ENCODE measurements around the gene ZNF546.

The ZNF546 gene

GRCh38 chr19:40059624-40060023 lies 62.8 kb downstream of the ZNF546 start:
- TF ChIP-seq CTCF (IDR thresholded peaks at IDR 0.05; ENCODE audit: insufficient read depth, low read length, poor library complexity, severe bottlenecking) (no peak), EZH2phosphoT487 (conservative IDR thresholded peaks at IDR 0.05; ENCODE audit: low read length) (no peak)
- no peaks in the 10 kb centered on the region for H3K27me3 ChIP-seq (ENCODE audit: low read length)
- H3K9me3 ChIP-seq (ENCODE audit: insufficient read depth, low read length), result peaks cover 11% of the 10 kb centered on the region; the same call in 1 of the 2 replicates
- no peaks in the 10 kb centered on the region for H3K9me2 ChIP-seq (replicated peaks; ENCODE audit: insufficient read depth, low read length)
- H2AFZ ChIP-seq (ENCODE audit: low read depth, low read length, severe bottlenecking), result no peak overlapping the region
- H3K4me2 ChIP-seq (ENCODE audit: low read depth, low read length, poor library complexity, severe bottlenecking), result no peak overlapping the region
- peaks cover 16% of the 10 kb centered on the region for H3K79me2 ChIP-seq (ENCODE audit: insufficient read depth, low read length)
- H3K36me3 ChIP-seq (ENCODE audit: low read length), result peaks cover 11% of the 10 kb centered on the region
- H3K4me3 ChIP-seq (ENCODE audit: insufficient read depth, low read length, poor library complexity, severe bottlenecking), result no peak overlapping the region
- H3F3A ChIP-seq (ENCODE audit: insufficient read depth), result no peaks in the 10 kb centered on the region; the same call in 1 of the 2 replicates
- no peaks in the 10 kb centered on the region for H4K20me1 ChIP-seq (ENCODE audit: low read depth, low read length)
- H3K9ac ChIP-seq (ENCODE audit: low read length), result no peak overlapping the region
- no peak overlapping the region for H3K27ac ChIP-seq (ENCODE audit: low read depth, low read length)

GRCh38 chr19:40070058-40070457 lies 73.2 kb downstream of the ZNF546 start:
- no peaks in the 10 kb centered on the region for H3F3A ChIP-seq (ENCODE audit: insufficient read depth)
- no peaks in the 10 kb centered on the region for H3K9me2 ChIP-seq (replicated peaks; ENCODE audit: insufficient read depth, low read length)
- no peak for TF ChIP-seq EZH2phosphoT487 (conservative IDR thresholded peaks at IDR 0.05; ENCODE audit: low read length)
- no peak for TF ChIP-seq CTCF (IDR thresholded peaks at IDR 0.05; ENCODE audit: insufficient read depth, low read length, poor library complexity, severe bottlenecking)
- no peaks in the 10 kb centered on the region for H3K27me3 ChIP-seq (ENCODE audit: low read length)
- H3K79me2 ChIP-seq (ENCODE audit: insufficient read depth, low read length), result no peaks in the 10 kb centered on the region
- H3K36me3 ChIP-seq (ENCODE audit: low read length), result peaks cover 20% of the 10 kb centered on the region
- no peak overlapping the region for H3K4me2 ChIP-seq (ENCODE audit: low read depth, low read length, poor library complexity, severe bottlenecking)
- H4K20me1 ChIP-seq (ENCODE audit: low read depth, low read length), result no peaks in the 10 kb centered on the region
- H3K27ac ChIP-seq (ENCODE audit: low read depth, low read length), result no peak overlapping the region
- peaks cover 9% of the 10 kb centered on the region; the same call in 1 of the 2 replicates for H3K9me3 ChIP-seq (ENCODE audit: insufficient read depth, low read length)
- no peak overlapping the region for H2AFZ ChIP-seq (ENCODE audit: low read depth, low read length, severe bottlenecking)
- H3K4me3 ChIP-seq (ENCODE audit: insufficient read depth, low read length, poor library complexity, severe bottlenecking), result no peak overlapping the region
- no peak overlapping the region for H3K9ac ChIP-seq (ENCODE audit: low read length)

Data from SU-DHL-6 (cell line).